Measurements from ENCODE around the gene TFF2.

TFF2 gene

DNA sequence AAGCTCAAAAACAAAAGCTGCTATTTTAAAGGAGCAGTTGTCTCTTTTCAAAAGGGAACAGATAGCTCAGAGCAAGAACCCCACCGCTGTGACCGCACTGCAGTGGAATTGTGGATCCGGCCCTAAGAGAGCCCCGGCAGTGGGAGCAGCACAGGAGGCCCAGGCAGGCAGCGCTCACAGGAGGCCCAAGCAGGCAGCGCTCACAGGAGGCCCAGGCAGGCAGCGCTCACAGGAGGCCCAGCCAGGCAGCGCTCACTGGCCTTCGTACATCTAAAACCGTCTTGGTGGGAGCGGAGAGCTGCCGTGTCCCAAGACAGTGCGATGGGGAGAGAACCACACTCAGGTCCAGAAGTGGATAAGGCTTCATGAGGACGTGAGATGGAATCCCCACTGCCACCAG, 39.6 kb downstream of the TFF2 start:
- TF ChIP-seq CTCF (IDR thresholded peaks at IDR 0.05; ENCODE audit: insufficient read depth, low read depth, low read length, missing control alignments), result no peak
- no peak for DNase-seq (ENCODE audit: low read depth)
- no peak overlapping the region for H3K4me3 ChIP-seq (ENCODE audit: low read depth, low read length)

GRCh38 chr21:42310411-42311001, 40.3 kb downstream of the TFF2 start:
- no peak for TF ChIP-seq CTCF (IDR thresholded peaks at IDR 0.05; ENCODE audit: insufficient read depth, low read depth, low read length, missing control alignments)
- DNase-seq (ENCODE audit: low read depth), result no peak
- H3K4me3 ChIP-seq (ENCODE audit: low read depth, low read length), result no peak overlapping the region

- peak; percentile 46 for DNase-seq (ENCODE audit: low read depth)
- TF ChIP-seq CTCF (IDR thresholded peaks at IDR 0.05; ENCODE audit: insufficient read depth, low read depth, low read length, missing control alignments), result peak; percentile 83
- H3K4me3 ChIP-seq (ENCODE audit: low read depth, low read length), result no peak overlapping the region
These were observed 41.0 kb downstream of the TFF2 start for GRCh38 chr21:42309753-42310213.

DNA sequence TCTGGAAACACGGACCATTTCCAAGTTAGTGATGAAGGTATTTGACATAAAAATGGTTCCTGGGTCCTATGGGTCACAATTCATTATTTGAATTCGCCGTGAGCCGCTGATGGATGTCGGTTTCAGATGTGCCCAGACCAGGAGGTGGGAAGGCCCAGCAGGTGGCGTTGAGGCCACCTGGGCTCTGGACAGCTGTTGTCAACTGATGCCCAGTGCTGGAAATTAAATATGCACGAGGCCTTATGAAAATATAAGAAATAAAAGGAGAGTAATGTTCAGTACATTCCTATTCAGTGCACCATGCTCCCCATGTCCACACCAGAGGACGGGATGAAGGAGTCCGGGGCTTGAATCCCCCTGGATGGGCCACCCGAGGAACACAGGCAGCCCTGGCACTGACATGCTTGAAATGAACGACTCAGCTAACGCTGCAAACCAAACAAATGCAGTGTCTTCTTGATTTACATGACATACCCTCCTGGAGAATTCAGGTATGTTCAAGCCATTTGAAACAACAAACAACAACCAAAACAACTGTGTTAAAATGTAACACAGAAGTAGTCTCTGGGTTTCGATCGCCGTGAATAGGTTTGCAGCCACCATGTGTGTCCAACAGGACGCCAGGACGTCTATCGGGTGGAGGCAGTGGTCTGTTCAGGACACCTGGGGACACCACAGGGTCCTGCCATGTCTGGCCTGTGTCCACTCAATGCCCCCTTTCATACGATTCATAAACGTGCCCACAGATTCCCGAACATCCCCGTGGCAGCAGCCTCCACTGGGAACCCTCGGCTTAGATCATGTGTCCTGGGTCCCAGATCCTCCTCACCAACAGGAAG, 41.7 kb downstream of the TFF2 start:
- TF ChIP-seq CTCF (IDR thresholded peaks at IDR 0.05; ENCODE audit: insufficient read depth, low read depth, low read length, missing control alignments), result no peak
- H3K4me3 ChIP-seq (ENCODE audit: low read depth, low read length), result no peak overlapping the region
- DNase-seq (ENCODE audit: low read depth), result no peak

GRCh38 chr21:42308161-42308913, 42.5 kb downstream of the TFF2 start:
- no peak overlapping the region for H3K4me3 ChIP-seq (ENCODE audit: low read depth, low read length)
- TF ChIP-seq CTCF (IDR thresholded peaks at IDR 0.05; ENCODE audit: insufficient read depth, low read depth, low read length, missing control alignments), result no peak
- no peak for DNase-seq (ENCODE audit: low read depth)

DNA sequence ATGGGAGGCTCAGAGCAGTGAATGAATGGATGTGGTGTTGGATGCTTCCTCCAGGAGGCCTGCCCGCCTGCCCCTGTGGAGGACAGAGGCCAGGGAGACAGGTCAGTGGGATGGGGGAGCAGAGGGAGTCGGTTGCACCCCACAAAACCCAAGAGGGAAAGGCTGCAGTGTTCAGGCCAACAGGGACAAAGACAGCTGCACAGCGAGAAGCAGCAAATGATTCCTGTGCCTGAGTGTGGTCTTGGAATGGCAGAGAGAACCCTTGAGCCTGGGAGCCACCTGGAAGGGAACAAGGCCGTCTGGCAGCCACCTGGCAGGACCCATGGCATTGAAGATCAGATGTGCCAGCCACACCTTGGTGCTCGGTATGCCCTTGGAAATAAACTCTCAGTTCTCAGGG, 43.7 kb downstream of the TFF2 start:
- no peak for DNase-seq (ENCODE audit: low read depth)
- no peak for TF ChIP-seq CTCF (IDR thresholded peaks at IDR 0.05; ENCODE audit: insufficient read depth, low read depth, low read length, missing control alignments)
- H3K4me3 ChIP-seq (ENCODE audit: low read depth, low read length), result no peak overlapping the region

Data from GM12865 (cell line).